Measurements from ENCODE around the gene ZFP3.
"Not testable (repeated sequence)": the region's sequence is repeated elsewhere in the genome, so short reads cannot be mapped to it uniquely, and the experiment has no call there.

ZFP3 gene

GRCh38 chr17:5124125-5124760, 46.0 kb downstream of the ZFP3 start:
- not testable (repeated sequence) for DNase-seq (ENCODE audit: low spot score)

GRCh38 chr17:5124896-5125295, 46.6 kb downstream of the ZFP3 start:
- not testable (repeated sequence) for DNase-seq (ENCODE audit: low spot score)

DNA sequence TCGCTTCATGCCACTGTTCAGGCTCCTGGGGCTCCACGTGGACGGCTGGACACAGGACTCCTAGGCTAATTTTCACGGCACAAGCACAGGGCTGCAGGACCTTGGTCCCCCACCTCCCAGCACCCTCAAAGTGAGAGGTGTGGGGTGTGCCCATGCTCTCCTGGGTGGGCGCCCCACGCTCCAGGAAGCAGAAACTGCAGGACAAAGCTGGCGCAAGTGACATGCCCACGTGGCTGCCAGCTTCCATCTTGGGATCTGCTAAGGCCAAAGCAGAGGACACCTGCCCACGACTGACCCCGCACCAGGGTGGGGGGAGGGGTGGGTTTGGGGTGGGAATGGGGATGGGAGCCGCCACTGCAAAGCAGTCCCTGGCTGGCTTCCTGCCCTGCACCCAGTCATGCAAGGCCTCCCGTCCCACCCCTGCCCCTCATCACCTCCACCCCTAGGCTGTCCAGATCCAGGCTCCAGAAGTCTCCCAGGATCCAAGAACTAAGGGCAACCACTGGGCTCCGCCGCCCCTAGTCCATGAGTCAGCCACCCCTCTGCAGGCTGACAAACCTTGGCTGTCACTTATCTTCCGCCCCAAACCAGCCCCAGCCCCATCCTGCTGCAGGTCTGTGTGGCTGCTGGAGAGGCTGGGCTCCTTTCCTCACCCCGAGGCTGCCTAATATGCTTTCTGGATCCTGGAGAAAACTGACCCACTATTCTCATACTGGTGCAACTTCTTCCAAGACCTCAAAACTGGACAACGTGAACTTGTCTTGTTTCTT, 48.6 kb downstream of the ZFP3 start:
- DNase-seq (ENCODE audit: low spot score) = no peak

GRCh38 chr17:5127910-5128309, 49.6 kb downstream of the ZFP3 start:
- DNase-seq (ENCODE audit: low spot score) = no peak

DNA sequence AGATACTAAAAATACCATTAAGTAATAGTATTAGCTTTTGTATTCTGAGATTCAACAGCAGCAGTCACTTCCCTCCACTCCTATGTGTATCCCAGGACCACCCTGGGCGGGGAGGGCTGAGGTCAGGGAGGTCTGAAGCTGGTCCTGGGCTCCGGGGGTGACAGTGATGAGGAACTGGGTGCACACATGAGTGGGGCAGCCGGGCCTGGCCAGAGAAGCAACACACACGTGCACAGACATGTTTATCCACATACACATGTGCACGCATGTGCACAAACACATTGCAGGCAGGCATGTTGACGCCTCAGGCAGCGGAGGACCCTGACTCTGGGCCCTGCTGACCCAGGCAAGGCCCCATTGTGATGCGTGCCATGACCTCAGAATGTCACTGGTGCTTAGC, 50.1 kb downstream of the ZFP3 start:
- not testable (repeated sequence) for DNase-seq (ENCODE audit: low spot score)

- DNase-seq (ENCODE audit: low spot score) = no peak
Measured at GRCh38 chr17:5128905-5129535, 50.8 kb downstream of the ZFP3 start.

DNA sequence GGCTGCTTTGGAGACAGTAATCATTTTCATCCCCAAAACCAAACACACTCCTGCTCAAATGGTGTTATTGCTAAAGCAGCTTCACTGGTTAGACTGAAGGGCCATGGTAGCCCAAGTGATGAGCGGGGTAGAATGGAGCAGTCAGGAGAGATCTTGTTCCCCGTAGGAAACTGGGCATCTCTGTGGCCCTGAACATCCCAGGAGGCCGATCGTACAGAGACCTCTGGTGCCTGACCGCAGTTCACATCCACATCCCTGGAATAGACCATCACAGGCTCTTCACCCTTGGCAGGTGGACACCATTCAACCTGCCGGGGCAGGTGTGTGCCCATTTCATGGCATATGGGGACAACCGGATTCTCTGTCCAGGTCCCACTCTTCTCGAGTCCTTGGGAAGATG, 51.5 kb downstream of the ZFP3 start:
- DNase-seq (ENCODE audit: low spot score) = not testable (repeated sequence)

GRCh38 chr17:5130261-5130660, 52.0 kb downstream of the ZFP3 start:
- DNase-seq (ENCODE audit: low spot score) = not testable (repeated sequence)

DNA sequence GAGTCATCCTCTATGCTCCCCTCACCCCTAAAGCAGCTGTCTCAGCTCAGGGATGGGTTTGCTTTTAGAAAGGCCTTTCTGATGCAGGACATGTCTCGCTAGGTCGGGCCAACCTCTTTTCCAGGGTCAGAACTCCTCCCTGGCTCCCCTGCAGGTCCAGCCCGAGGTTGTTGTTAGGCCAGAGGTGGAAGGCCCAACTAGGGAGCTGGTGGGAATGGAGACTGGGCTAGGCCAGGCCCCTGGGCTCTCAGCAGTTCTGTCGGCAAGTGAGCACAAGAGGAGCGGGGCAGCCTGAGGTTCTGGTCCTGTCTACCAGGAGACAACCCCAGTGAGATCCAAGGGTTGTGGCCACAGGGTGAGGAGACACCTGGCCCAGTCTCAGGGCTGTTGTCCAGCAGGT, 52.4 kb downstream of the ZFP3 start:
- not testable (repeated sequence) for DNase-seq (ENCODE audit: low spot score)

- DNase-seq (ENCODE audit: low spot score) = no peak
Measured at GRCh38 chr17:5131146-5131715, 53.0 kb downstream of the ZFP3 start.

DNA sequence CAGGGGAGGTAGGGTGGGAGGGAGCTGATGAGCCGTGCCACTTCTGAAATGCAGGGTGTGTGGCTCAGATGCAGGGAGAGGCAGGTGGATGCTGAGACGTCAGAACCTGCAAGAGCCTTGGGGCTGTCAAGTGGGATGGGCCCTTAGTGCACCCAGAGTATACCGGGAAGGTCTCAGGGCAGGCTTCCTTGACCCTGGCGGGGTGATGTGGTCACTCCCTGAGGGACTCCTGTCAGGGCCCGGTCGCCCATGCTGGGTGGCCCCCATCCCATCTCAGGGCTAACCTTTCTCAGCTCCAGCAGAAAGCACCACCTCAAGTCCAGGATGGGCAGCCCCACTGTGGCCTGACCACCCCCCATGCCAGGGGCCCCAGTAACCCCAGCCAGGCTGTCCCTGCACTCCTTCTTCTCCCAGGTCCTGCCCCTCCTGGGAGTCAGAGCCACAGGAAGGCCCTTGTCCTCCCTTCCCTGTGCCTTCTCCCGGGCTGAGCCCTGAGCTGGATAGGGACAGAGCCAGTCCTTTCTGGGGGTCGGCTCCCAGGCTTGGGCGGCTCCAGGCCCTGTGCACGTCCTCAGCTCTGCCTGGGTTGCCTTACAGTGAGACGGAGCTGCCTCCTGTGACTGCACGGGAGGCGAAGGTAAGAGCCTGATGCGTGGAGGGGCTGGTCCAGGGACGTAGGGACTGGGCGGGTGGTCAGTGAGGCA, 53.7 kb downstream of the ZFP3 start:
- not testable (repeated sequence) for DNase-seq (ENCODE audit: low spot score)

DNA sequence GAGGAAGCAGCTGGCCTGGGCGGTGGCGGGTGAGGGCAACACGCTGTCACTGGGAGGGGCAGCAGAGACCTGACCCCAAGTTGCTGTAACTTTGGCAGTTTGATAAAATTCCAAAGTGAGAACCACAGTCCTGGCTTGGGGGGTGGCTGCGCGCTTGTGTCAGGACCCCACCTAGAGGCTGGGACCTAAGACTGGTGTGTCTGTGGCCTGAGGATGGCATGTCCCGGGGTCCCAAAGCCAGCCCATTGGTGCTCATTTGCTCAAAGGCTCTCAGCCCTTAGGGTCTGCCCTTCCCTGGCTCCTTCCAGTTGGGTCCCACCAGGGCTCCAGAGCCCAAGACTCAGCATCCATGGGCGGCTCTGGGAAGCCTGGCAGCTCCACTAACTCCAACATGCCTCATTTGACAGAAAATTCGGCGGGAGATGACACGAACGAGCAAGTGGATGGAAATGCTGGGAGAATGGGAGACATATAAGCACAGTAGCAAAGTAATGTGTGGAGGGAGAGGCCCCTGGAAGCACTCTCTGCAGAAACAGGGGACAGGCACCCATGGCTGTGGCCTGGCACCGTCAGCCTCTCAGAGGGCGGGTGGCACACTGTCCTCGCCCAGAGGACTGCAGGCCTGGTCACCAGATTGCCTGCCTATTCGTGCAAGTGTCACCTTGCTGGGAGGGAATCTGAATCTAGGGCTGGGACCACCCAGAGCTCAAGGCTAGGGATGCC, 54.4 kb downstream of the ZFP3 start:
- not testable (repeated sequence) for DNase-seq (ENCODE audit: low spot score)

DNA sequence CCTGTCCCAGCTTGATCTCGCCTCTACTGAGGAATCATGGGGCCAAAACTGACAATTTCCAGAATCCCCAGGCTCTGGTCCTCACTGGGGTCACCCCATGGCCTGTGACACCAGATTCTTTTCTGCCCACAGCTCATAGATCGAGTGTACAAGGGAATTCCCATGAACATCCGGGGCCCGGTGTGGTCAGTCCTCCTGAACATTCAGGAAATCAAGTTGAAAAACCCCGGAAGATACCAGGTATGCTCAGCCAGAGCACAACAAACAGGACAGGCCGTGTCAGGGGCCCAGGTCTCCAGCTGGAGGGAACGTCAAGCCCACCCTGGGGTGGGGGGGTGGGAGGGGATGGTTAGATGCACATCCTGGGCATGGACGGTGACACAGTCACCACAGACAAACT, 55.0 kb downstream of the ZFP3 start:
- DNase-seq (ENCODE audit: low spot score) = no peak

DNA sequence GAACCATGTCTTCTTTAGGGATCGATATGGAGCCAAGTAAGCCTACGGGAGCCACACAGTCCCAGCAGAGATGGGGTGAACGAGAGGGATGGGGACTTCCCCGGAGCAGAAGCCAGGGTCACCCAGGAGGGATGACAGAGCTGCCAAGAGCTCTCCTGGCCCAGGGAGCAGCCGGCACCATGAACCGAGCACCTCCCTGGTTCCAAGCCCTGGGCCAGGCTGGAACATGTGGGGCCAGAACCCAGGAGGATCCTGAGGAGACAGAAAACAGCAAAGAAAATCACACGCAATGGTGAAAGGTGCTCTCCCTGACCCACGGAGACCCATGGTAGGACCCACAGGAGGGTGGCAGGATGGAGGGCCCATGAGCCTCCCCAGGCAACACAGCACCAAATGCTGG, 55.7 kb downstream of the ZFP3 start:
- DNase-seq (ENCODE audit: low spot score) = not testable (repeated sequence)

GRCh38 chr17:5134571-5134970, 56.3 kb downstream of the ZFP3 start:
- DNase-seq (ENCODE audit: low spot score) = not testable (repeated sequence)

DNA sequence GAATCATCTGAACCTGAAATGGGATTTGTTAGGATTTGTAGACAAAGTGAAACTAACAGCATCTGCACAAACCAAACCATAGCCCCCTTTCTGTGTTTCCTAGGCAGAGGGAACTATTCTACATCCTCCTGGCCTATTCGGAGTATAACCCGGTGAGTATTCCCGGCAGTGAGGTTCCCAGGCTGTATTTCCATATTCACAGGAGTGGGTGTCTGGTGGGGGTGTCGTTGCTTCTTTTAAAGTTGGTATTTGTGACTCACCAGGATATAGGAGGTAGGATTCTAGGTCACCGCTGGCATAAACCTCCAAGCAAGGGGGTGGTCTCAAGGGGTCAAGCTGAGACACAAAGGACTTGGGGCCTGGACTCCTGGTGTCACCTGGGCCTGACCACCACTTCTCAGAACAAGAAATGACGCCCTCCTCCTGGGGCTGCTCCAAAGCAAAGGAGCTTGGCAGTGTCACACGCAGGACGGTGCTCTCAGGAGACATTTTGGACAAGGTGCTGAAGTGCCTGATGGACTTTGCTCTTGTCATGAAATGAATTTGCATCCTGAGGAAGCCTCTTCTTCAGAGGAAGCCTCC, 57.0 kb downstream of the ZFP3 start:
- DNase-seq (ENCODE audit: low spot score) = not testable (repeated sequence)

DNA sequence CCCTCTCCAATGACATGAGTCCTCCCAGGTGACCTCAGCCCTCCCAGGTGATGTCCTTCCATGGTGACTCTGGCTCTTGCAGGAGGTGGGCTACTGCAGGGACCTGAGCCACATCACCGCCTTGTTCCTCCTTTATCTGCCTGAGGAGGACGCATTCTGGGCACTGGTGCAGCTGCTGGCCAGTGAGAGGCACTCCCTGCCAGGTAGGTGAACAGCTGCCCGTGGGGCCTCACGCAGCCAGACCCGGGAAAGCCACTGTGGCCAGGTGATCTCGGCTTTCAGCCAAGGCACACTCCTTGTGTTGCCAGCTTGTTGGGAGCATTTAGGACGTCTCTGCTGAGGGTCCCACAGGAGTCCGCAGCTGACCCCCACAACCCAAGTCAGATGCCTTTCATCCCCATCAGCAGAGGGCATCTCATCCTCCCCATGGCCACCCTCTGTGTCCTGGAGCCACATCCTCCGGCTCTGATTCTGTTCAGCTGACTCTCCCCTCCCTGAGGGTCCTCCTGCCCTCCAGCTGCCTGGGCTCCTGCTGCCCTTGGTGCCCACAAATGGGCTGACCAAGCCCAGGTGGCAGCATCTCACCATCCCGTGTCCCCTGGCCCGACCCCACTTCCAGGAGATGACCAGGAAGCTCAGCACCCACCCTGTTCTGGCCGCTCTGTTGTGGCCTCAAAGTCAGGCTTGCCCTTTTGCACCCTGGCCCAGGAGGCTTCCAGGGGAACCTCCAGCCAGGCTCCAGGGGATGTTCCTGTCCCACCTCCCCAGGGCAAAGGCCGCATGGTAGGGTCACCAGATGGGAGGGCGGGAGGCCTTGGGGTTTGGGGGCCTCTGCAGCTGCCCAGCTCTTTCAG, 57.7 kb downstream of the ZFP3 start:
- no peak for DNase-seq (ENCODE audit: low spot score)

DNA sequence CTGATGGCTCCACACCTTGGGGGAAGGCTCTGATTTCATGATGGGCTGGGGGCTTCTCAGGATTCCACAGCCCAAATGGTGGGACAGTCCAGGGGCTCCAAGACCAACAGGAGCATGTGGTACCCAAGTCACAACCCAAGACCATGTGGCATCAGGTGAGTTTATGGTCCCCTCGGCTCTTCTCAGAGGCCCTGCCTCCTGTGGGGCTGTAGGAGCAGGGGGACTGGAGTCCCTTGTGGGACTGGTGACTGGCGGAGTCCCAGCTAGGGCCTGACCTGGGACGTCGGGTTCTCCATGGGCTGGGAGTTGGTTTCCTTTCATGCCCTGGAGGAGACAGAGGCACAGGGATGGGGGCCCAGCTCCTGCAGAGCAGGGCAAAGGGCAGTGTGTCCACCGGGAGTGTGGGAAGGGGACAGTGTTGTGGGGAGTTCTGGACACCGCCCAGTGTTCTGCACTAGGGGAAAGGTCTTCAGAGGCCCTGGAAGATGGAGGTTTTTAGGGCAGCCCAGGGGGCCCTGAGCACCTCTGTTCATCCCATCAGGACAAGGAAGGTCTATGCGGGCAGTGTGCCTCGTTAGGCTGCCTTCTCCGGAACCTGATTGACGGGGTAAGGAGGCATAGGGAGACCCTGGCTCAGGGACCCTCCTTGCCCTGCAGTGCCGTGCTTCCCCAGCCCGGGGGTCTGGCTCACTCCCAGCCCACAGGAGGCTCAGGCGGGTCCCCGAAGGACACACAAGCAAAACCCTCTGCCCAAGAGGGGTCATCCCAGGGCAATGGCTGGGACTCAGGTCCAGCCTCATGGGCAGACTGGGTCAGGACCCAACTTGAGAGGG, 58.5 kb downstream of the ZFP3 start:
- DNase-seq (ENCODE audit: low spot score) = not testable (repeated sequence)

Data from SK-N-DZ (cell line).